Measurements from ENCODE around the gene EDN3. TPM values are rescaled to one million over a fixed set of nuclear protein-coding genes. Genes with fewer than 3 reads are reported as not detected.

The EDN3 gene
- total RNA-seq, 1 donor = not detected

- DNase-seq (ENCODE audit: low read depth) = no peak
- H3K4me3 ChIP-seq (ENCODE audit: low read depth, low read length) = no peak overlapping the region
- TF ChIP-seq CTCF (IDR thresholded peaks at IDR 0.05; ENCODE audit: insufficient read depth, low read length) = no peak
These were observed 71.0 kb downstream of the EDN3 start for GRCh38 chr20:59371431-59371830.

DNA sequence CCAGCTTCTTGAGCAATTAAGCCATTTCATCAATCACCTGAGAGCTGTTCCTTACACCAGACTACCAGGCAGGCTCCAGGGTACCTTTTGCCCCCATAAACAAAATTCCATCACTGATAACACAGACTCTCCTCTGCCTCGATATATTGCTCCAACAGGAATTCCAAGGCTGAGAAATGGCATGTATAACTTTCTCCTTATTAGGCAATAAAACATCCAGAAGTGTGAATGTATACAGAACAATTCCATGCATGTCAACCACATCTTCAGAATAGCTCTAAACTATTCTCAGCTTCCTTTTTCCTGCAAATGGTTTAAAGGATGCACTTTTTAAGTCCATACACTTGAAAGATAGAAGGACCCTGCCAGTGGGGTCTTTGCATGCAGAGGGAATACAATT, 73.8 kb downstream of the EDN3 start:
- no peak for TF ChIP-seq CTCF (IDR thresholded peaks at IDR 0.05; ENCODE audit: insufficient read depth, low read length)
- no peak for DNase-seq (ENCODE audit: low read depth)
- H3K4me3 ChIP-seq (ENCODE audit: low read depth, low read length) = no peak overlapping the region

GRCh38 chr20:59375541-59375940, 75.1 kb downstream of the EDN3 start:
- TF ChIP-seq CTCF (IDR thresholded peaks at IDR 0.05; ENCODE audit: insufficient read depth, low read length) = no peak
- no peak overlapping the region for H3K4me3 ChIP-seq (ENCODE audit: low read depth, low read length)
- DNase-seq (ENCODE audit: low read depth) = no peak

Other genes starting within 250 kb of the EDN3 start
- 0.98 TPM in 1 of 2 replicates, not detected in the other for gene ZNF831, start 136.8 kb upstream of the EDN3 start, total RNA-seq (ENCODE audit: low replicate concordance)